HL-60/S4 treated with retinoic acid at 250 ng/mL for 4 days and 3 days (cell line): ENCODE measurements around the gene AP3M1.

ENCODE experiments used
- in situ Hi-C: fragments of 300-500 bp; cut with MboI; formaldehyde crosslinking; loops from 2 replicates; pipeline ENCODE4 v1.7.0; 2022; ENCODE audit warnings: low sequenced_read_pairs

Gene AP3M1

DNA sequence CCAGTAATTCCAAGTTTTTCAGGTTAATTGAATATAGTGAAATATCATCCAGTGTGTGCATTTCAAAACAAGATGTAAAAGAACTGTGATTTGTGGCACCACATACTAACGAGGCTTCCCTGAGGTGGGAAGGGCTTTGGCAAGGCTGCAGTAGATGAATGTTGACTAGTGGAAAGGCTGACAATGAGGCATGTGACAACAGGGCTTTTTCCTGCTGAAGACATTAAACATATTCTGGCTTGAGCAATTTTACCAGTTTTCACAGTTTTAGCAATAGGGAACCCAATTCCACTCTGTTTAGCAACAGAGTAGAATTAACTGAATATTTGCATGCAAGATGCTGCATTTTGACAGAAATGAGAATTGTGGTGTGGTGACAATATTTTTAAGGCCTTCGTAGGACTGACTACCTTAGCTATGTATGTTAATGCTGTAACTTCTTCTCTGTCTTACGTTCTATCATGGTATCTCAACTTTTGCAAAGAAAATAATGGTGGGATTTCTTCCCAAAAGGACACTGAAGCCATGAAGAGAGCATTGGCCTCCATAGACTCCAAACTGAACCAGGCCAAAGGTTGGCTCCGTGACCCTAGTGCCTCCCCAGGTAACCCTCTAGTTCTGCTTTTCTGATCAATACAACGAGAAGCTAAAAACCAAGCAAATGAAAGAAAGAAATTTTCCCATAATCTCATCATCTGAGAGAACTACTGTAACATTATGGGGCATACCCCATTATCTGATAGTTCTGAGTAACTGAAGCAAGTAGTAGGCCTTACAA lies 68.5 kb downstream of the AP3M1 start:
- in situ Hi-C loops = loop anchor here (25.0 kb wide), 1 partner anchor 195 kb away; no protein-coding TSS in a partner anchor

DNA sequence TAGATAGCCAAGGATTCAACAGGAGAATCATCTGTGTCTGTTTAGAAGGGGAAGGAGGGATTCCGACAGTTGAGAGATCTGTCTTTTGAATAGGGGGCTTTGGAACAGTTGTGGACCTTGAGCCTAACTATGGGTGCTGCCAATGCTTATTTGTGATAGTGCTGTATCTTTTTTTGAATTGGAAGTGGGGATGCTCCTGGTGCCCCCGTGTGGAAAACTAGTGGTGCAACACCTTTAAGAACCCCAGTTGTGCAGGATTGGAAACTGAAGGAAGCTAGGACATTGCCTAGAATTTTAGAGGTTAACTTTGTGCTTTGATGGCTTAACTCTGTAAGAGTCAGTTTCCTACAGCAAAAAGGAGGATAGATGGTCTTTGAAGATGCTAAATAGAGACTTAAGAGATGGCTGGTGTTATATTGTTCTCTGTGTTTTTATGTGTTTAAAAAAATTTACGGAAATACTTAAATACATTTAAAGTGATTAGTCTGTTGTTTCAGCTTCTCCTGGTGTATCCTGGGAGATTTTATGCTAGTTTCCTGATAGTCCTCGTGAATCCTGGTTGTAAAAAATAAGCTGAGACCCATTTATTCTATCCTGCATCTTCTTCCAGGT lies 69.3 kb downstream of the AP3M1 start:
- in situ Hi-C loops = loop anchor here (25.0 kb wide), 1 partner anchor 194 kb away; no protein-coding TSS in a partner anchor

DNA sequence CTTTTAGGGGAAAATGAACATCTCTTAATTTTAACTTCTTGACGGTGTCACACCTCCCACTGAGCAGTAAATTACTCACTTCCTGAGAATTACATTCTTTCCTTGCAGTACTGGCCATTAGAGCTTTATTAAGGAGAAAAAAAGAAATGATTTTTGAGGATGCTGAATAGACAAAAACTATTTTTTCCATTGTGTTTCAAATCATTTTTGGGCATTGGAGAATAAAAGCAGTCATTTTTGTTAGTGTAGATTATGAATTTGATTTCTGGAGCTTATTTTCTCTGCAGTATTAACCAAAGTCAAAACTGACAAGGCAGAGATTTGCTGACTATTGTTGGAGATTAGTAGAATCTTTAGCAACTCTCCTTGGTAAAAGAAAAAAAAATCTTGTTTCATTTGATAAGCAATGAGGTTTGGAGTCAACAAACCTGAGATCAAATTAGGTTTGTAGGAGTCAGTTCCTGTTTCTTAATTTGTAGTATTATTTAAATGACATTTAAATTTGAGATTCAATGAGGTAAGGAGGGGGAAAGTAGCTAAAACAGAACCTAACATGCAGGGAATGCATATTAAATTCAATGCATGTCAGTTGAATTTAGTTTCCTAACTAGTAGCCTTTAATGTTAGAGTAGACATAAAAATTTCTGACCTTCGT lies 70.6 kb downstream of the AP3M1 start:
- in situ Hi-C loops = loop anchor here (25.0 kb wide), 1 partner anchor 193 kb away; no protein-coding TSS in a partner anchor

DNA sequence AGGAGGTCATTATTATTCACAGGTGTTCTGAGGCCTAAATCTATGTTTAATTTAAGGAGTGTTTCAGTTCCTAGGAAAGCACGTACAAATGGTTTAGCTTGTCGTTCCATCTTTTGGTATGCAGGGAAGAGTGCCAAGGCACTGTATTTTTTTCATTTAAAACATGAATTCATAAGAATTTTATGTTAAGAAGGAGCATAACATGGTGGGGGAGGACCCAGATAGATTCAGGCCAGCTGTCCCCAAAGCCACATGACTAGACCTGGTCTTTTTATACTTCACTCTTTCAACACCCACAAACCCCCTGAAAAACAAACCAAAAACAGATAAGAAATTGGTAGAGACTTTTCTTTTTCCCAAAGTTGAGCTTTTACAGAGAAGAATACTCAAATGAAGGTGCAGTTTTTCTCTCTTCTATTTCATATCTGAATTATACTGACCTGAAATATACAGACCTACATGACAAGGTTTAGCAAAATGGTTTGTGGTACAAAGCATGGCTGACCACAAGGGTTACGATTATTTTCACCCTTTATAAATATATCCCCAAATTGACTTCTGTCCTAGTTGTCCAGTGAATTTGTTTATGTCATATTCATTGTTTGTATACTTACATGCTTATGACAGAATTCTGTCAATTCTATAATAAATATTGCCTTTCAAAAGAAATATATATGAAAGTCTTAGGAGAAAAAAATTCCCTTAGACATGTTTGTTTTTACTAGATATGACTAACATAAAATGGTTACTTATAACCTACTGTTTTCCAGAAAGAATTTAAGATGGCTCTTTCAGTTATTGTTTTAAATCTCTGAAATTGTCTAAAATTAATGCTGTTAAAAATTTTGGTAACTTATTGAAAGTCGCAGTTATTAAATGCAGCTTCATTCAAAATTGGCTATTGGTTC lies 71.3 kb downstream of the AP3M1 start:
- in situ Hi-C loops = loop anchor here (25.0 kb wide), 1 partner anchor 192 kb away; no protein-coding TSS in a partner anchor

DNA sequence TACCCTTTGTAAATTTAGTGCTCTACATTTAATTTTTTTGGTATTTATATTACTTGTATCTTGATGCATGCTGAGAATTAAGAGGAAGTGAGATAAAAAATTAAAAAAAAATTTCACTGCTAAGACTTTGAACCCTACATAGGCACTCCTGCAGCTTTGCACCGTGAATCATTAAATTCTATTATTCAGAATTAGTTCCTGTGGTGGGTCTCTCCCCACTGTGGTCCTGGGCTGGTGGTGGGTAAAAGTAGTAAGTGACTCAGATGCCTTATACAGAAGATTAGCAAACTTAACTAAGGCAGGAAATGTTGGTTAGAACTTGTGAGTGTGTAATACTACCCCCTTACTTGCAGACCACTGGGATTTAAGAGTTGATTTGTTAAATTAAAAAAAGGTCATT lies 72.6 kb downstream of the AP3M1 start:
- in situ Hi-C loops = loop anchor here (25.0 kb wide), 1 partner anchor 191 kb away; no protein-coding TSS in a partner anchor

DNA sequence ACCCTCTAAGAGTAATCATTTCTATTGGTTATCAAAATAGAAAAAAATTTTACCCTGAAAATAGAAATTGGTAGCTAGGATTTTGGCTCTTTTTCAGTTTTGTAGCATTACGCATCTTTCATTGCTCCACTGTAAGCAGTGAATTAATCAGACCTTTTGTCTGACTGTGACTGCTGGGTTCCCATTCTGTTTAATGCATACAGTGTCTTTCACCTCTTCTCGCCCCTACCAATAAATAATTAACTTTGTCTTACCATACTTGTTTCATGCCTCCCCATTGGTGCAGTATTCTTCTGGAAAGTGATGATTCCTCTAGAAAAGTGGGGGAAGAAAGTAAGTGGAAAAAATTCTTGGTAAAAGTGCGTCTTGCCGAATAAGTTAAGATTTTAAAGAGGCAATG lies 73.2 kb downstream of the AP3M1 start:
- in situ Hi-C loops = loop anchor here (25.0 kb wide), 1 partner anchor 190 kb away; no protein-coding TSS in a partner anchor

DNA sequence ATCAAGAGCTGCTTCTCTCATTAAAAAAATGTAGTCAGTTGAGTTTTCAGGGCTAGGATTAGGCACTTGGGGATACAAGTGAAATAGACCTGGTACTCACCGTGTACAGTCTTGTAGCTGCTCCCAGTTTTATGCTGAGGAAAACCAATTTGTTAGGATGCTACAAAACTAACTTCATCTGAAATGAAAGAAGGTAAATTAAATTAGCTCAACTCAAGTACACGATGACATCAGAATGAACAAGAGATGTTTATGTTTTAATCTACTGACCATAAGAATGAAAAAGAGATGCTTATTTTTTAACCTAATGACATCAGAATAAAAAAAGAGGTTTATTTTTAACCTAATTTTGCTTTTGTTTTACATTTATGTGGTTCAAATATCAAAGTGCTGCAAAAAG lies 73.7 kb downstream of the AP3M1 start:
- in situ Hi-C loops = loop anchor here (25.0 kb wide), 1 partner anchor 190 kb away; no protein-coding TSS in a partner anchor

DNA sequence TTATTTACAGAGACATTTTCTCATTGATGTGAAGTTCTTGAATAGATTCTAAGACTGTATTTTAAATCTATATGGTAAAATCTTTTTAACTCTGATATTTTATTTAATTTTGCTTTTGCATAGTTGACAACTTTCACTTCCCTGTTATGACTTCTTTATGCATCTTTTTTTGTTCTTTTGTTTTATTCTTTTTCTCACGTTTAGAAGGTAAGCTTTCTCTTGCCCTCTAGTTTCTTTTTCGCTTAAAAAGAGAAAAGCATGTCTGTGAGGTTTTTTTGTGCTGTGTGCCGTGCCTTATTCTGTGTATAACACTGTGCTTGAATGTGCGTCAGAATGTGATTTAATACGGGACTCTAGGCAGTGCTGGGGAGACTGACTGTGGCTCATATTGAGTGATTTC lies 74.7 kb downstream of the AP3M1 start:
- in situ Hi-C loops = loop anchor here (25.0 kb wide), 1 partner anchor 189 kb away; no protein-coding TSS in a partner anchor

DNA sequence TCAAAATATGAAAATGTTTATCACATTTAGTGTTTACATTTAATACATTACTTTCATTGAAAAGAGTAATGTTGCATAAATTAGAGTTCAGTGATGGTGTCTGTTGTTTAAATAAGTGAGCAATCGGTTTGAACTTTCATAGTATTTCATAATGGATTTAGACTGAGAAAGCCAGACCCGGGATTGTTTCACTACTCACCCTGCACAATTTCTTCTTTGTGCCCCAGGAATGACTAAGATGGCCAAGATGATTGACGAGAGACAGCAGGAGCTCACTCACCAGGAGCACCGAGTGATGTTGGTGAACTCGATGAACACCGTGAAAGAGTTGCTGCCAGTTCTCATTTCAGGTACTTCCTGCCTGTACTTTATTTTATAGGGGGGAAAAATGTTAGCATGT lies 78.1 kb downstream of the AP3M1 start:
- in situ Hi-C loops = no loop called here

DNA sequence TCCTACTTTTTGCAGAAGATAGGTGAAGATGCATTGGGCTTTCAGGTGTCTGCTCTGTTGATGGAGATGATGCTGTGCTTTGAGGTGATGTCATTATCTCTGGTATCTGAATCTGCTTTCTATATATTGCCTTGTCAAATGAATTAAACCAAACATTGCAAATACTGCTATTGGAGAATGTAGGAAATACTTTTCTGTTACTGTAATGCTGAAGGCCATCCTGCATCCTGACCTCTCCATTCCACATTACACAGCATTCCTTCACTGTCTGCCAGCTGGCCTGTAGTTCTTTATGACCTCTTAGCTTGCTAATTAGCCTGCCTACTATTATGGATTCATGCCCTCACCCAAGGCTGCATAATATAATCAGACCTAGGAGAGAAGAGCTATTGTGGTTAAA lies 79.5 kb downstream of the AP3M1 start:
- in situ Hi-C loops = no loop called here
